H1 (cell line): ENCODE data around the gene IGFALS. TPM values are rescaled to one million over a fixed set of nuclear protein-coding genes. Genes with fewer than 3 reads are reported as not detected.
A peak's percentile ranks its signal among the peaks of the same experiment; 100 is the strongest.

Experiments used
- CTCF ChIA-PET: fragments of 300-600 bp; sonication (Branson Sonifier 250); formaldehyde crosslinking; loops from one replicate; lab custom pipeline; 2021; ENCODE audit not compliant: partially characterized antibody; lab: Charles Lee
- POLR2A ChIA-PET: fragments of 300-600 bp; sonication (Branson Sonifier 250); formaldehyde crosslinking; loops from one replicate; lab custom pipeline; 2021; ENCODE audit warnings: inconsistent platforms; ENCODE audit not compliant: partially characterized antibody; lab: Charles Lee
- DNase-seq, 2 experiments: peaks; one replicate each; pipeline versions ENCODE4 v3.0.0 to v3.0.0-alpha.2; 2010 to 2022; ENCODE audit warnings: low spot score in 2 of 2, low read depth in 1 of 2, mixed read lengths in 1 of 2
- FAIRE-seq: peaks from 2 replicates; lab custom pipeline; 2011; peaks lifted over from hg19 to GRCh38; lab: Jason Lieb, UNC
- H2AFZ ChIP-seq: 2 replicates; pipeline ENCODE4 v1.8.1; 2012; ENCODE audit warnings: low read length, inconsistent platforms
- H2AK5ac ChIP-seq: 2 replicates; pipeline ENCODE4 v1.6.1; 2013; ENCODE audit warnings: low read depth, low read length
- H2BK120ac ChIP-seq: replicated peaks from 2 replicates; pipeline ENCODE3; 2013; ENCODE audit warnings: low read depth, low read length, inconsistent platforms
- H2BK12ac ChIP-seq: 2 replicates; pipeline ENCODE4 v1.6.1; 2013; ENCODE audit warnings: low read depth, low read length
- H2BK15ac ChIP-seq: 2 replicates; pipeline ENCODE4 v1.6.1; 2013; ENCODE audit warnings: low read length
- H2BK20ac ChIP-seq: 2 replicates; pipeline ENCODE4 v1.6.1; 2013; ENCODE audit warnings: low read length
- H2BK5ac ChIP-seq: 2 replicates; pipeline ENCODE4 v1.6.1; 2013; ENCODE audit warnings: low read depth, low read length
- H3K14ac ChIP-seq: 2 replicates; pipeline ENCODE4 v1.6.1; 2013; ENCODE audit warnings: inconsistent platforms; ENCODE audit not compliant: insufficient read length
- H3K18ac ChIP-seq: 2 replicates; pipeline ENCODE4 v1.6.1; 2013; ENCODE audit warnings: low read length; ENCODE audit errors: extremely low read depth
- H3K23ac ChIP-seq: 2 replicates; pipeline ENCODE4 v1.6.1; 2013; ENCODE audit warnings: inconsistent platforms; ENCODE audit not compliant: insufficient read length
- H3K23me2 ChIP-seq: 2 replicates; pipeline ENCODE4 v1.6.1; 2013; ENCODE audit warnings: low read depth, low read length
- H3K27ac ChIP-seq: 2 replicates; pipeline ENCODE4 v1.6.1; 2011; ENCODE audit warnings: low read depth, low read length, inconsistent platforms
- H3K27me3 ChIP-seq, 4 experiments: replicated peaks in 1 of 4; 1 replicate in 1 of 4; 2 replicates in 3 of 4; pipeline versions ENCODE4 v1.6.1 to v1.8.1; 2011 to 2013; ENCODE audit warnings: low read length in 3 of 4, mild to moderate bottlenecking in 3 of 4, inconsistent platforms in 2 of 4, mixed read lengths in 2 of 4, moderate library complexity in 1 of 4; ENCODE audit not compliant: control insufficient read depth in 3 of 4, insufficient read depth in 3 of 4; ENCODE audit errors: extremely low read depth in 1 of 4
- H3K36me3 ChIP-seq, 4 experiments: 2 replicates each; pipeline versions ENCODE4 v1.6.1 to v1.8.1; 2011 to 2013; ENCODE audit warnings: mild to moderate bottlenecking in 4 of 4, low read length in 3 of 4, moderate library complexity in 2 of 4, control low read depth in 1 of 4, inconsistent platforms in 1 of 4; ENCODE audit not compliant: insufficient read depth in 4 of 4, control insufficient read depth in 2 of 4
- H3K4ac ChIP-seq: replicated peaks from 2 replicates; pipeline ENCODE3; 2013; ENCODE audit warnings: low read length, low read depth, mixed read lengths, inconsistent platforms; ENCODE audit not compliant: insufficient read length
- H3K4me1 ChIP-seq, 4 experiments: replicated peaks in 1 of 4; 1 replicate in 1 of 4; 2 replicates in 3 of 4; pipeline versions ENCODE4 v1.6.1 to v1.8.1; 2011 to 2013; ENCODE audit warnings: low read length in 3 of 4, inconsistent platforms in 2 of 4, mixed read lengths in 1 of 4; ENCODE audit not compliant: insufficient read depth in 4 of 4, control insufficient read depth in 3 of 4
- H3K4me2 ChIP-seq, 2 experiments: 2 replicates each; pipeline versions ENCODE4 v1.6.1 to v1.8.1; 2011 to 2013; ENCODE audit warnings: low read depth in 2 of 2, low read length in 2 of 2, control low read depth in 1 of 2, inconsistent platforms in 1 of 2, mild to moderate bottlenecking in 1 of 2; ENCODE audit not compliant: insufficient read depth in 1 of 2
- H3K4me3 ChIP-seq, 4 experiments: fragments of 200-600, 300-600 bp in 1 of 4; sonication (generic), shearing (Covaris generic), sonication (Bioruptor Twin) in 1 of 4; 2 replicates each; pipeline versions ENCODE4 v1.5.1 to v1.8.1; 2011 to 2016; ENCODE audit warnings: low read length in 4 of 4, low read depth in 3 of 4, control low read depth in 2 of 4, inconsistent platforms in 2 of 4, mild to moderate bottlenecking in 2 of 4, mixed read lengths in 1 of 4, moderate library complexity in 1 of 4; ENCODE audit not compliant: insufficient read depth in 2 of 4; ENCODE audit errors: extremely low read depth in 1 of 4
- H3K56ac ChIP-seq: replicated peaks from 2 replicates; pipeline ENCODE3; 2013; ENCODE audit warnings: low read depth, mild to moderate bottlenecking, mixed read lengths, low read length, inconsistent platforms; ENCODE audit not compliant: insufficient read length
- H3K79me1 ChIP-seq: 2 replicates; pipeline ENCODE4 v1.6.1; 2013; ENCODE audit warnings: low read depth, low read length, control low read depth
- H3K79me2 ChIP-seq, 2 experiments: 2 replicates each; pipeline versions ENCODE4 v1.6.1 to v1.8.1; 2012 to 2013; ENCODE audit warnings: low read length in 2 of 2, mild to moderate bottlenecking in 2 of 2, inconsistent platforms in 1 of 2; ENCODE audit not compliant: insufficient read depth in 2 of 2, control insufficient read depth in 1 of 2
- H3K9ac ChIP-seq, 4 experiments: replicated peaks in 1 of 4; 1 replicate in 1 of 4; 2 replicates in 3 of 4; pipeline versions ENCODE4 v1.6.1 to v1.8.1; 2011 to 2013; ENCODE audit warnings: low read depth in 3 of 4, low read length in 3 of 4, control low read depth in 2 of 4, mild to moderate bottlenecking in 2 of 4, moderate library complexity in 2 of 4, inconsistent platforms in 1 of 4; ENCODE audit errors: extremely low read depth in 1 of 4
- H3K9me3 ChIP-seq, 2 experiments: 2 replicates each; pipeline versions ENCODE4 v1.6.1 to v1.8.1; 2012 to 2013; ENCODE audit warnings: mild to moderate bottlenecking in 2 of 2, moderate library complexity in 2 of 2, control low read depth in 1 of 2, inconsistent platforms in 1 of 2, low read depth in 1 of 2, low read length in 1 of 2, mixed read lengths in 1 of 2; ENCODE audit not compliant: insufficient read depth in 2 of 2
- H4K20me1 ChIP-seq, 2 experiments: replicated peaks in 1 of 2; 2 replicates each; pipeline versions ENCODE3 to v1.8.1; 2011 to 2013; ENCODE audit warnings: inconsistent platforms in 2 of 2, low read length in 2 of 2, mild to moderate bottlenecking in 1 of 2; ENCODE audit not compliant: insufficient read depth in 2 of 2, control insufficient read depth in 1 of 2
- H4K5ac ChIP-seq: 2 replicates; pipeline ENCODE4 v1.6.1; 2013; ENCODE audit warnings: low read length, low read depth, mixed read lengths, inconsistent platforms; ENCODE audit not compliant: insufficient read length
- H4K8ac ChIP-seq: 2 replicates; pipeline ENCODE4 v1.8.0; 2013; ENCODE audit warnings: mild to moderate bottlenecking, moderate library complexity, low read length, inconsistent platforms; ENCODE audit not compliant: insufficient read depth; ENCODE audit errors: extremely low read depth
- H4K91ac ChIP-seq: replicated peaks from 2 replicates; pipeline ENCODE3; 2013; ENCODE audit warnings: low read length, mixed read lengths, inconsistent platforms; ENCODE audit not compliant: insufficient read length
- ATF2 ChIP-seq: IDR thresholded peaks from 2 replicates; pipeline ENCODE4 v1.6.1; 2012; ENCODE audit warnings: low read length, inconsistent platforms
- CBX8 ChIP-seq: fragments of 300-800, 300-1000 bp; sonication (generic); IDR thresholded peaks from 2 replicates; pipeline ENCODE4 v1.7.1; 2016; ENCODE audit warnings: low read depth, low read length, borderline replicate concordance
- CHD2 ChIP-seq: IDR thresholded peaks from 2 replicates; pipeline ENCODE4 v1.6.1; 2012; ENCODE audit warnings: low read length, improper control_type of control experiment
- CTBP2 ChIP-seq: IDR thresholded peaks from 2 replicates; pipeline ENCODE4 v1.7.0; 2011; ENCODE audit warnings: borderline replicate concordance, mild to moderate bottlenecking, moderate library complexity, mixed read lengths, low read length; ENCODE audit not compliant: insufficient read depth, insufficient read length
- E2F6 ChIP-seq: IDR thresholded peaks from 2 replicates; pipeline ENCODE4 v1.6.1; 2012; ENCODE audit warnings: inconsistent platforms
- GABPA ChIP-seq: IDR thresholded peaks from 2 replicates; pipeline ENCODE4 v1.6.1; 2011; ENCODE audit warnings: mild to moderate bottlenecking, low read length, moderate library complexity, borderline replicate concordance; ENCODE audit not compliant: insufficient read depth
- JUND ChIP-seq: IDR thresholded peaks from 2 replicates; pipeline ENCODE4 v1.6.1; 2011; ENCODE audit warnings: mild to moderate bottlenecking, improper control_type of control experiment, low read length
- POLR2A ChIP-seq, 2 experiments: IDR thresholded peaks; 1 replicate in 1 of 2; 2 replicates in 1 of 2; pipeline ENCODE4 v1.6.1; 2011; ENCODE audit warnings: low read depth in 2 of 2, low read length in 2 of 2, mild to moderate bottlenecking in 2 of 2; ENCODE audit errors: control extremely low read depth in 1 of 2
- SUZ12 ChIP-seq: fragments of 200-600 bp; sonication (generic); IDR thresholded peaks from 2 replicates; pipeline ENCODE4 v1.6.1; 2012; ENCODE audit warnings: mild to moderate bottlenecking, inconsistent platforms, low read length, moderate library complexity, mixed read lengths
- TBP ChIP-seq: IDR thresholded peaks from 2 replicates; pipeline ENCODE4 v1.6.1; 2011; ENCODE audit warnings: low read depth, low read length, improper control_type of control experiment
- WGBS, 2 experiments: shearing (Covaris generic) in 1 of 2; methylation state at CpG; one replicate each; pipeline versions ENCODE4 v1.1.6 to v1.1.7; 2013 to 2015; ENCODE audit warnings: low lambda C conversion rate in 2 of 2, mixed read lengths in 2 of 2, inconsistent platforms in 1 of 2, low coverage in 1 of 2, missing lambda C conversion rate in 1 of 2; ENCODE audit not compliant: insufficient replicate concordance in 2 of 2, insufficient coverage in 1 of 2, insufficient read length in 1 of 2; ENCODE audit errors: extremely low coverage in 1 of 2, missing lambda C conversion rate in 1 of 2; 5-methylcytosine and 5-hydroxymethylcytosine counted together
- polyA plus RNA-seq, 7 experiments: library from polyadenylated mRNA; depleted of rRNA in 3 of 7; stranded (reverse) in 5 of 7; unstranded in 2 of 7; fragments of >200 nt in 5 of 7; fragments of 200-250 nt in 2 of 7; gene quantifications; 1 replicate in 5 of 7; 2 replicates in 1 of 7; 4 replicates in 1 of 7; pipeline versions ENCODE4 v1.2.1 to v1.2.3, GENCODE V29; 2011 to 2013; ENCODE audit warnings: missing spikeins in 2 of 7, mixed read lengths in 2 of 7
- total RNA-seq: library from RNA; stranded (reverse); fragmentation: NEBNext Ultra II Directional; extraction: Animal tissue kit (Norgen Biotek cat#: 25700); gene quantifications from 2 replicates; pipeline ENCODE4 v1.2.1, GENCODE V29; 2021

IGFALS gene
- total and polyA plus RNA-seq, 2 of the 8 experiments (the other 6 are each of a cell fraction or from before 2014, with no cell fraction given): not detected

GRCh38 chr16:1744338-1744840 is 49.1 kb downstream of the IGFALS start:
- FAIRE-seq: no peak
- CTCF ChIA-PET: interaction anchor here (0.7 to 3.1 kb wide), 3 partner anchors 10 to 39 kb away, joined by 3 to 12 read pairs (median 3); no protein-coding TSS in a partner anchor
- TF ChIP-seq CTBP2 (no peak), JUND (no peak), SUZ12 (no peak), ATF2 (no peak), GABPA (no peak), TBP (no peak), CBX8 (no peak), E2F6 (no peak), POLR2A (IDR thresholded peaks at IDR 0.05; ENCODE audit: control extremely low read depth in 1 of 2, low read depth in 2 of 2, low read length in 2 of 2) (no peak), CHD2 (no peak)

More at GRCh38 chr16:1744338-1744840, 49.1 kb downstream of the IGFALS start:
- no peak overlapping the region for H2BK120ac ChIP-seq
- no peak overlapping the region; the same call in 1 of the 2 replicates for H2BK5ac ChIP-seq
- H4K91ac ChIP-seq: no peak overlapping the region
- no peak overlapping the region for H2BK15ac ChIP-seq
- peaks cover 6 to 10% of the 10 kb centered on the region in 2 experiments; a peak in 3 of 4 replicates for H3K9me3 ChIP-seq
- H4K8ac ChIP-seq: 0 out of 2 replicates have a peak overlapping the region, but pooled peaks have one; percentile 14
- H3K79me2 ChIP-seq: no peaks in the 10 kb centered on the region
- H2AK5ac ChIP-seq: no peak overlapping the region
- H4K5ac ChIP-seq: no peak overlapping the region
- H3K23ac ChIP-seq: no peak overlapping the region
- H3K79me1 ChIP-seq: 0 out of 2 replicates have a peak, but pooled peaks cover 5% of the 10 kb centered on the region
- H3K27ac ChIP-seq: no peak overlapping the region
- H3K27me3 ChIP-seq: no peaks in the 10 kb centered on the region
- no peak overlapping the region for H3K9ac ChIP-seq
- 96% methylated on average over 19 of the region's 24 CpGs; no CpG with 5 or more reads in 1 of the 2 experiments for WGBS, 2 experiments
- no peak overlapping the region for H3K56ac ChIP-seq
- H2BK20ac ChIP-seq: no peak overlapping the region
- no peak overlapping the region for H3K4me3 ChIP-seq
- no peak overlapping the region for H3K14ac ChIP-seq
- peaks cover 0 to 8% of the 10 kb centered on the region in 2 experiments for H4K20me1 ChIP-seq
- H3K4me2 ChIP-seq: no peak overlapping the region
- no peaks in the 10 kb centered on the region for H3K4me1 ChIP-seq
- H3K4ac ChIP-seq: no peak overlapping the region
- POLR2A ChIA-PET: interaction anchor here (1.2 to 5.5 kb wide), 9 partner anchors 10 to 67 kb away, joined by 3 to 18 read pairs (median 4); partner anchors contain the start of genes JPT2 and MAPK8IP3
- H3K23me2 ChIP-seq: no peaks in the 10 kb centered on the region
- no peak overlapping the region for H2BK12ac ChIP-seq
- H3K18ac ChIP-seq: no peak overlapping the region
- H3K36me3 ChIP-seq: peaks cover 0 to 11% (median 2%) of the 10 kb centered on the region in 4 experiments; a peak in 3 of 8 replicates
- no peak for DNase-seq
- H2AFZ ChIP-seq: no peak overlapping the region
